Body of pancreas (tissue), 4 donors: ENCODE data around the gene GPN2. TPM values are rescaled to one million over a fixed set of nuclear protein-coding genes. Genes with fewer than 3 reads are reported as not detected.
A peak's percentile ranks its signal among the peaks of the same experiment; 100 is the strongest.

Experiments used
- ATAC-seq: fragments of 150-250 bp; one replicate; pipeline ENCODE4 v1.9.1; 2016
- DNase-seq, 4 donors: peaks; one replicate each; pipeline ENCODE4 v3.0.0-alpha.2; 2019
- H3K27ac ChIP-seq, 4 donors: fragments of 200-600 bp; sonication (generic); 1 replicate in 3 of 4; 2 replicates in 1 of 4; pipeline versions ENCODE4 v1.5.1 to v1.6.1; 2016 to 2019; ENCODE audit warnings: mild to moderate bottlenecking in 1 of 4, mixed read lengths in 1 of 4, moderate library complexity in 1 of 4
- H3K27me3 ChIP-seq, 2 donors: fragments of 200-600 bp; sonication (generic); one replicate each; pipeline ENCODE4 v1.6.0; 2016; ENCODE audit warnings: mild to moderate bottlenecking in 1 of 2
- H3K36me3 ChIP-seq, 2 donors: fragments of 200-600 bp; sonication (generic); replicated peaks in 1 of 2; 2 replicates each; pipeline ENCODE4 v1.5.1; 2016; ENCODE audit warnings: low read depth in 2 of 2; ENCODE audit not compliant: insufficient read depth in 1 of 2
- H3K4me1 ChIP-seq: fragments of 200-600 bp; sonication (generic); one replicate; pipeline ENCODE4 v1.6.0; 2016
- H3K4me3 ChIP-seq, 2 donors: fragments of 200-600 bp; sonication (generic); 1 replicate in 1 of 2; 2 replicates in 1 of 2; pipeline ENCODE4 v1.5.1; 2016 to 2019
- H3K9me3 ChIP-seq, 3 donors: fragments of 200-600 bp; sonication (generic); 1 replicate in 2 of 3; 2 replicates in 1 of 3; pipeline ENCODE4 v1.5.1; 2016
- CTCF ChIP-seq, 7 experiments: fragments of 450-650 bp in 4 of 7; fragments of 200-600 bp in 3 of 7; sonication (generic) in 3 of 7; IDR thresholded peaks; one replicate each; pipeline ENCODE4 v1.5.1; 2016 to 2019; ENCODE audit warnings: antibody characterized with exemption in 7 of 7
- POLR2A ChIP-seq, 3 donors: fragments of 450-650 bp; IDR thresholded peaks; one replicate each; pipeline ENCODE4 v1.6.1; 2016; ENCODE audit warnings: antibody characterized with exemption in 3 of 3, mild to moderate bottlenecking in 2 of 3
- WGBS, 2 donors: methylation state at CpG; one replicate each; pipeline ENCODE4 v1.1.5; 2017; 5-methylcytosine and 5-hydroxymethylcytosine counted together
- intact Hi-C: fragments of 100-400 bp; cut with DNase I; formaldehyde crosslinking; loops from one replicate; pipeline ENCODE4 v1.15.1; 2023
- total RNA-seq, 2 donors: library from RNA; depleted of rRNA; stranded (reverse); fragments of >200 nt; gene quantifications; one replicate each; pipeline ENCODE4 v1.1.0, GENCODE V29; 2016

The GPN2 gene
- total RNA-seq, 2 donors from 2014 or later, result 8.8 to 21.4 TPM

- H3K27ac ChIP-seq, result no peak overlapping the region
- H3K27me3 ChIP-seq, result no peaks in the 10 kb centered on the region
- no peak overlapping the region for H3K4me3 ChIP-seq
- no peaks in the 10 kb centered on the region for H3K4me1 ChIP-seq
- intact Hi-C loops, result no loop called here
- H3K36me3 ChIP-seq, result peaks cover 0 to 3% of the 10 kb centered on the region in 2 donors
- WGBS, 2 donors, result 92 to 96% methylated on average over 4 of the region's 4 CpGs
- DNase-seq, result no peak
- TF ChIP-seq CTCF (IDR thresholded peaks at IDR 0.05), result no peak
- no peak for TF ChIP-seq POLR2A (IDR thresholded peaks at IDR 0.05)
- no peaks in the 10 kb centered on the region for H3K9me3 ChIP-seq
- ATAC-seq, result no peak
These were observed 34.4 kb downstream of the GPN2 start for GRCh38 chr1:26855636-26856035.

- no peaks in the 10 kb centered on the region for H3K9me3 ChIP-seq
- TF ChIP-seq POLR2A (IDR thresholded peaks at IDR 0.05) (no peak), CTCF (IDR thresholded peaks at IDR 0.05) (no peak)
- no peak overlapping the region for H3K4me3 ChIP-seq
- no peak overlapping the region for H3K27ac ChIP-seq
- WGBS, 2 donors, result 57 to 90% methylated on average over 1 to 5 of the region's 5 CpGs
- no peaks in the 10 kb centered on the region for H3K4me1 ChIP-seq
- H3K27me3 ChIP-seq, result no peaks in the 10 kb centered on the region
- intact Hi-C loops, result no loop called here
- peaks cover 0 to 3% of the 10 kb centered on the region in 2 donors for H3K36me3 ChIP-seq
- DNase-seq (no peak), ATAC-seq (no peak)
These were observed 35.2 kb downstream of the GPN2 start for GRCh38 chr1:26854906-26855305.

GRCh38 chr1:26853600-26853999 lies 36.5 kb downstream of the GPN2 start:
- ATAC-seq, result no peak
- Histone ChIP-seq H3K36me3 (peaks cover 0 to 3% of the 10 kb centered on the region in 2 donors), H3K4me3 (no peak overlapping the region), H3K4me1 (no peaks in the 10 kb centered on the region), H3K9me3 (no peaks in the 10 kb centered on the region), H3K27ac (peak overlapping the region in 2 of 4 donors; percentile 10 to 26), H3K27me3 (no peaks in the 10 kb centered on the region)
- TF ChIP-seq POLR2A (IDR thresholded peaks at IDR 0.05), result no peak
- no peak for TF ChIP-seq CTCF (IDR thresholded peaks at IDR 0.05)
- WGBS, 2 donors, result 91 to 98% methylated on average over 8 to 10 of the region's 10 CpGs
- DNase-seq, result no peak
- intact Hi-C loops, result no loop called here

GRCh38 chr1:26853156-26853555 lies 36.9 kb downstream of the GPN2 start:
- peak; percentile 74 to 87 (median 82) for TF ChIP-seq CTCF (IDR thresholded peaks at IDR 0.05)
- TF ChIP-seq POLR2A (IDR thresholded peaks at IDR 0.05), result no peak
- Histone ChIP-seq H3K27ac (peak overlapping the region in 2 of 4 donors; percentile 10 to 26), H3K4me1 (no peaks in the 10 kb centered on the region), H3K27me3 (no peaks in the 10 kb centered on the region), H3K4me3 (no peak overlapping the region), H3K9me3 (no peaks in the 10 kb centered on the region), H3K36me3 (peaks cover 0 to 3% of the 10 kb centered on the region in 2 donors)
- intact Hi-C loops, result no loop called here
- DNase-seq, result peak; percentile 88 to 93 (median 90)
- peak; percentile 84 for ATAC-seq
- WGBS, 2 donors, result 13 to 26% methylated on average over 3 of the region's 3 CpGs

GRCh38 chr1:26852701-26853100 lies 37.4 kb downstream of the GPN2 start:
- Histone ChIP-seq H3K36me3 (peaks cover 0 to 3% of the 10 kb centered on the region in 2 donors), H3K27ac (no peak overlapping the region), H3K4me3 (no peak overlapping the region), H3K9me3 (no peaks in the 10 kb centered on the region), H3K4me1 (no peaks in the 10 kb centered on the region), H3K27me3 (no peaks in the 10 kb centered on the region)
- DNase-seq (no peak), ATAC-seq (peak; percentile 21)
- 63 to 69% methylated on average over 9 of the region's 9 CpGs for WGBS, 2 donors
- intact Hi-C loops, result no loop called here
- no peak for TF ChIP-seq CTCF (IDR thresholded peaks at IDR 0.05)
- no peak for TF ChIP-seq POLR2A (IDR thresholded peaks at IDR 0.05)
